GOT3 (cell line): Measurements from ENCODE around the gene NPL.
A peak's percentile ranks its signal among the peaks of the same experiment; 100 is the strongest.

Source experiments
- DNase-seq: peaks from one replicate; lab custom pipeline; 2025; ENCODE audit warnings: mixed read lengths; lab: John Stamatoyannopoulos, UW

Gene NPL, protein sequence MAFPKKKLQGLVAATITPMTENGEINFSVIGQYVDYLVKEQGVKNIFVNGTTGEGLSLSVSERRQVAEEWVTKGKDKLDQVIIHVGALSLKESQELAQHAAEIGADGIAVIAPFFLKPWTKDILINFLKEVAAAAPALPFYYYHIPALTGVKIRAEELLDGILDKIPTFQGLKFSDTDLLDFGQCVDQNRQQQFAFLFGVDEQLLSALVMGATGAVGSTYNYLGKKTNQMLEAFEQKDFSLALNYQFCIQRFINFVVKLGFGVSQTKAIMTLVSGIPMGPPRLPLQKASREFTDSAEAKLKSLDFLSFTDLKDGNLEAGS

DNA sequence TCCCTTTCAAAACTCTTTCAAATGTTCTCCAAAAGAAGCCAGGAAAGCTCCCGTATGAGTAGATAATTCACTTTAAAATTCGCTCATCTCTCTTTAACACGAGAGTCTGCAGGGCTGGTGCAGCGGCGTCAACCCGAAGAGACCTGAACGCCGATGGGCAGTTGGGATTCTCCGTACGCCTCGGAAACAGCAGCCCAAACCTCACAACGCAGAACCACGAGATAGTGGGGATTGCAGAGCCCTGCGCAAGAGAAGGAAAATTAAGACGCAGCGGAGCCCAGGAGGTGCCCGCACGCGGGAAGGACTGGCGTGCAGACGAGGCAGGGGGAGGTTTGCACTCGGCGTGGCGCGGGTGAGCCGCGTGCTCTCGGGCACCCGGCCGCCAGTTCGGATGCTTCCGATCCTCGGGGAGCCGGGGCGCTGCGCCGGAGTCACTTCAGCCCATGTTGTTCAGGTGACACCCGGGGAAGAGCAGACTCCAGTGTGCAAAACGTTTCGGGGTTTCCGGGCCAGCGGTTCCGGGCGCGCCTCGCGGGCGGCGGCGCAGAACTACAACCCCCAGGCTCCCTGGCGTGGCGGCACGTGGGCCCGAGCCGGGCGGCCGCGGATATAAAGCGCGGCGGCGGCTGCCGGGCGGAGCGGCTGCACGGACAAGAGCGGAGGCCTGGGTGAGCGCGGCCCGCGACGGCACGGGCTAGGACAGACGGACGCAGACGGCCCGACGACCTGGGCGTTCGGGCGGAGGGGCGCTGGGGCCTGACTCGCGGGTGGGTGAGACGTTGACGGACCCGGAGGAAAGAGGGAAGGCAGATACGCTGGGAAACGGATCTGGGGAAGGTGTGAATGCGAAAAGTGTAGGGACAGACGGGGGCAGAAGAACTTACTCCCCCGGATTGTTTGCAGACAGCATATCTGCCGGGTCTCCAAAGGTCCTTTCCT lies at the start of gene NPL:
TSS of gene NPL (plus strand) at position 636 of the 939 bp plus-strand sequence. CDS start 4,599 bp downstream, outside the sequence.
- DNase-seq: peak; percentile 96

DNA sequence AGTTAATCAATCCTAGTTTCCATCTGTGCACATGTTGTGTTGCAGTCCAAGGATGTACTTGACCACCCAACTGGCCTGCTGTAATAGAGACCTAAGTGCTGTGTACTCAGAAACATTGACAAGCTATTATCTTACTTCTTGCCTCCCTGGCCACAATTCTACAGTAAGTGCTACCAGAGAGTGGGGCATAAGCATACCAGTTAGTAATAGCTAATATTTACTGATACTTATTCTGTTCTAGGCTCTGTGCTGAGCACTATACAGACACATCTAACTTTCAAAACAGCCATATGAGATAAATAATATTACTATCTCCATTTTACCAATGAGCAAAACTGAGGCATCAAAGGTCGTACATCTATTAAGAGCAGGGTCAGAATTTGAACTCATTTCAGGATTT lies 49.5 kb upstream of the NPL start:
- no peak for DNase-seq

DNA sequence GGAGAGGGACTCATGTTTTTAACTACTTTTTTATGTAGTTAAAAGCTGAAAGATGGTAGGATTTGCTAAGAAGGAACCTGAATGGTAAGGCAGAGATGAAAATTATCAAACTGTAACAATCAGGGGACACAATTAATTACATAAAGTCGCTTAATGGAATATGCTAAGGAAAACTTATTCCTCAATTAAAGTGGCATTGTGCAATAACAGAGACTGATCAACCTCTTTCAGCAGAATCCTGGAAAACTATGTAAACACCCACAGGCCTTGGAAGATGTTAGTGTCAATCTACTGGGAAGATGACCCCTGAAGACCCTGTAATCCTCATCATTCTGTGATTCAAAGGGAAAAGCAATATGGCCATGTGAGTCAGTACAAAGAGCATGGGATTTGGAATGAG lies 46.8 kb upstream of the NPL start:
- DNase-seq: no peak

DNA sequence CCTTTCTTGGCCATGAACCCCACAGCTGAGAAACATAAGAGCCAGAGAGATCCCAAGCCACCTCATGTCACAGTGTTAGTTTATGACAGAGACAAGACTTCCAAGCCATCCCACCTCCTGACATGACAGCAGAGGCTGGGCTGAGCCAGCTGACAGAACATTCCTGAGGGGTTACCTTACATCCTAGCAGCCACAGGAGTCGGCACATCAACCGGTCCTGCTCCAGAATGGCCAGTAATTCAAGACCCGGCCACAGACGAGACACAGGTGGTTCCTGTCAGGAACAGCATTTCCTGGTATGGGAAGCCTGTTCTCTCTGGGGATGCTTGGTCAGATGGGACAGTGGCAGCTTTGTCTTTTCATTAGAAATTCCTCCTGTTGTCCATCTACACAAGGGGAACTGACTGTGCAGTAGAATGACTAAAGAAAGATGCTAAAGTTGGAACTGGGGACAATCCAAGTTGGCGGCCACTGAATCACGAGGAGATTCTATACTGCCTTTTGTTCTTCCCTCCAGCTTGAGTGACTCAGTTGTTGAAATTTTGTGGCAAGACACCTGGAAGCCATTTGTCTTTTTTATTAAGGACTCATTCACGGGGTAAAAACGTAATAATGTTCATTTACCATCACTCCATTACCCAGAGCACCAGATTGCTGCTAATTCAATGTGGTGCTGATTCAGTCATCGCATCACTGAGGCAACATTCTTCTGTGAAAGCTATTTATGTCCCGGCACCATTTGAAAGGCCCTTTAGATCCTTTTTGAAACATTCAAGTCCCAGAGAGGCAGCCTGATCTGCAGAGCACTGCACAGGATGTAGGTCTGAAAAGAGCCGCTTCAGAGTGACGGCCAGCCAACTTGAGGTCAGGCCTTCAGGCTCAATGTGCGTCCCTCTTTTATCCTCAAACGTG lies 37.2 kb upstream of the NPL start:
- no peak for DNase-seq

DNA sequence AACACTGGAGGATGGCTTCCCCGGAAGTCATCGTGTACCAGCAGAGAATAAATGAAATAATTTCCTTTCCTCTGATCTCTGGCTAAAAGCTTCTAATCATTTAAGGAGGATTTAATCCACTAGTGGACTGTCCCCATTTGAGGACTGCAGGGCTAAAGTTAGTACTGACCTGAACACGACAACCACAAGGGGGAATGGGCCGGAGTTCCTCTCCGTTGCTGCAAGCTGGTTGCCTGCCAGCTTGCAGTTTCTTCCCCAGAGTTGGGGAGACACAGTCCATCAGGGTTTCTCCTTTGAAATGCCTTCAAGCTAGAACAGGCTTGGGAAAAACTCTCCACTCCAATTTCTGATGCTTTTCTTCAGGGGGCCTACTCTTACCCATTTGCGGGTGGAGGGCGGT lies 35.5 kb upstream of the NPL start:
- DNase-seq: no peak

DNA sequence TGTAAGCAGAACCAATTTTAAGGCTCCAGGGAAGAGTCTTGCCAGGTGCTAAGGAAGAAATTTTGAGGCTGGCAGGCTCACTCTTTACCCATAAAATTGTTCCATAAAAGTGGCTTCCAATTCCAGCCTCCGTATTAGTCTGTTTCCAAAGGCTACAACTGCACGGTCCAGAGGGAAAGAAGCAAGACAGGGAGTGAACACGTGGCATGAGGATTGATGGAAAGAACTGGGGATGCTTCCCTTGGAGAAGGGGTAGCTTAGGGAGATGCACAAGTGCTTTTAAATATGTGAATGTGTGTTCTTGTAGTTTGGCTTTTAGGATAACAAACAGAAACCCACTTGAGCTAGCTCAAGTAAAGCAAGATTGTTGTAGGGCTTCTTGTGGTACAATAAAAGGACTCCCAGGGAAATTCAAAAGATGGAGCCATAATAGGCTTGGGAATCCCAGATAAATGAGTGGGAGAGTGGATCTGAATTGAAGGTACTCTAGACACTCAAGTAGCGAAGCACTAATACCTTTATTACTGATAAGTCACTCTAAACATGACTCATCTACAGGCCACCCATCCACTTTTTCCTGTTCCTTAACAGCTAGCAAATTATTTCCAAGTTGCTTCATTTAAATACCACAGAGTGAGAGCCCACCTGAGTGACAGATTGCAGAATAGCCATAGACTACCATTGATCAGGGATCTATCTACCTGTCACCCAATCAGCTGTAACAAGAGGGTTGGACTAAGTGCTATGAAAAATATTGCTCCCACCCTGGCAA lies 34.8 kb upstream of the NPL start:
- DNase-seq: no peak

DNA sequence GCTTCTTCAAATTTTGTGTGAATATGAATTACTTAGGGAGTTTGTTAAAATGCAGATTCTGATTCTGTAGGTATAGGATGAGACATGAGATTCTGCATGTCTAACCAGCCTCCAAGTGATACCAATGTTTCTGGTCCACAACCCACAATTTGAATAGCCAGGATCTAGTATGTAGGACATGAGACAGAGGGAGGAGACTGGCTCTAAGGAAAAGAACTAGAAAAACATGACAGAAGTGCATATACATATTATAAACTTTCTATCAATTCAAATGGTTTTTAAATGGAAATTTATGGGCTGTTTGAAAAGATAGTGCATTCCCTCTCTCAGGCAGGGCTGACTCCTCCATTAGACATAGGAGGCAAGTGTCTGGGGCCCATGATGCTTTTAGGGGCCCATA lies 33.9 kb upstream of the NPL start:
- DNase-seq: no peak

DNA sequence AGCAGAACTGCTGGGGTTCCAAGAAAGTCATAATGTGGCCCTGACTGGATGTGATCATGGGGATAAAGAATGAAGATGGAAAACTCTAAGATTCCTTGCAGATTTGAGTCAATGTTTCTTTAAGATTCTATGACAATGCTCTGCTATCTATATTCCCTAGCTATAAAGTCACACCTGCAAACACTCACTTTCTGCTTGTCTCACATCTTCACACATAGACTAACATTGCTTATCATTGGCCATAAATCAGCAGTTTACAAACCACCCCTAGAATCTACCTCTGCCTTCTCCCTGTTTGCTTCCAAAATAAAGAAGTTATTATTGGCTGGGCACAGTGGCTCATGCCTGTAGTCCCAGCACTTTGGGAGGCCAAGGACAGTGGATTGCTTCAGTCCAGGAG lies 33.1 kb upstream of the NPL start:
- no peak for DNase-seq

DNA sequence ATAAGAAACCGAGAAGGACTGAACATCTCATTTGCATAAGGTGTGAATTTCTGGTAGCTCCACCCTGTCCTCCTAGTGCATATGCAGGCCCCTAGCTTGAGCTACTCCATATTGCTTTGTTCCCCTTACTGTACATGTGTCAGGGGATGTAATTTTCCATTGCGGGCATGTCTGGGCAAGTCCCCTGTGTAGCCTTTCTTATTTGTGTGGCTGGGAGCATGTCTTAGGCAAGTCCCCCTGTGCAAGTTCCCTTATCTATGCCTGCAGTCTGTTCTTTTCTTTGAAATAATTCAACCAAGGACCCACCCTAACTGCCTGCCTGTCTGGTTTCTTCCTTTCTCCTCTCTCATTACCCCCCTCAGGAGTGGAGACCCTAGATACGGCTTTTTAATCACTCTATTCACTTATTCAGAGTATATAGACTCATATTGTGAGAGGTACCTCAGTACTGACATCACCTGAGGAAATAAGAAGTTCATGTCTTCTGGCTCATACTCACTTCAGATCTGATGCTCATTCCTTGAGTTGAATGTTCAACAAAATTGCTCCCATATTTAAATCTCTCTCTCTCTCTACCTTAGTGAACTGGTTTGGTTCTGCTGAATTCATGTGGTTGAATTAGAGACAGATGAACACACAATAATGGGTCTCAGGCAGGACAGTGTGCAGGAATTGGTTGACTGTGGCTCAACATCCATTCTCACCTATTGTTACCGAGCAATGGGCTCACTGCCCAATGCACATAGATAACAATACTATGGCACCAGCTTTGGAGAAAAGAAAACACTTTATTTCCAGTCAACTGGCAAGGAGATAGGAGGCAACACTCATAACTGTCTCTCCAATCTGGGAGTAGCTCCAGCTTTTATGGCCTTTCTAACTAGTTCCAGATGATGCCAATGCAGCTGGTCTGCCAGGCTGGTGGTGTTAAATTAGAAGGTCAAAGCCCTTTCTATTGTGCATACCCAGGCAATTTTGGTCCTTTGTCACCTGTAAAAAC lies 27.9 kb upstream of the NPL start:
- DNase-seq: no peak

DNA sequence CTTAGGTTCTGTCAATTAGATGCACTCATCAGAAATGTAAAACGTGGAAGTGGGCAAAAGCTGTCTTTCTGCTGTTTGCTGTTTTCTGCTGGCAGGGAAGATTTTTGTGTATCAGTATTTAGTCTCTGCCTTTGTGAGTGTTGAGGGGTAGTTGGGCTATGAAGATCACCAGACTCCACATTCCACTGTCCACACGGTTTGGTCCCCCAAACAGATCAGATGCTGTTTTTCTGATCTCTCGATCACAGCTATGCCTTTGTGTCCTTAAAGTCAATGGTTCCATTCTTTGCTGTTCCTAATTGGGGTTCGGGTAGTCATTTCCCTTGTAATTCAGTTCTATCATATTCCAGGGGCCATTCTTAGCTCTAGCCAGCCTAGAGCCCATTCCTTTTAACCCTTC lies 27.0 kb upstream of the NPL start:
- no peak for DNase-seq

DNA sequence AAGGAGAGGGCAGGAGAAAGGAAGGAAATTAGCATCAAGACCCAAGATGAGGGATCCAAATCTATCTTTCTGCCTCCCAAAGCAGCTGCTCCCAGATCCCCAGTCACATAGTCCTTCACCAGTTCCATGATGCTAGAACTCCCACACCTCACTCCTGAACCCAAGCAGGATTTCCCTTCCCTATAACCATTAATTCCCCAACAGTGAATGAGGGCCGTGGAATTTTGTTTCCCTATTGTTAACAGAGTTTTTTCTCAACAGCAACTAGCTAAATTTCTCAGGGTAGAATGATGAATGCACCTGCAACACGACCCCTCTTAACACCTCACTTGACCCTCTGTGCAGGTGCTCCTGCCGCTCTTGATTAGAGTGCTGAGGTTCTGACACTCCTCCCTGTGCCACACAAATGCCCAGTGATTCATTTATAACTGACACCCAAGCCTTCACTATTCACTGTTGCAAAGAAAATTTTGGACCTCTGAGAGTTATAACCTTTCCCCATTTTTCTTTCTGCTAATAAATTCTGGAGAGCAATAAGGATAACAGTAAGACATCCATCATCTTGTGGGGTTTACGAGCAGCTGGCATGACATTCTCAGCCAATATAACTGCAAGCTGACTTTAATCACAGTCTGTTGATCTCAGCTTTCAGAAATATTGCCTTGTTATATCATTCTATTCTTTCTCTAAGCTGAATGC lies 25.4 kb upstream of the NPL start:
- DNase-seq: no peak

DNA sequence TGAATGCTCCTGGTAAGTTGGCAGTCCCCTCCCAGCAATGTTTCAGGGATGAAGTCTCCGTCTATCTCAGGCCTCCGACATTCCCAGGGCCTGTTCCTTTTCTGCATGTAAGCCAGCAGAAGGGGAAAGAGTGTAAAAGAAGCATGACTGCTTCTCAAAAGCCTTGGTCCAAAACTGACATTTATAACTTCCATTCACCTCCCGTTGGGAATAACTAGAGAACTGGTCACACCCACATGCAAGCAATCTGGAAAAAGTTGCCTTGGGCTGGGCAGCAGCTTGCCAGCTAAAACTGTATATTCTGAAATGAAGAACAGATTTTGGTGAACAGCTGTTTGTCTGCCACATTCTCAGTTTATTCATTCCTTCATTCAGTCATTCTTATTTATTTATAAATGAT lies 24.2 kb upstream of the NPL start:
- no peak for DNase-seq

DNA sequence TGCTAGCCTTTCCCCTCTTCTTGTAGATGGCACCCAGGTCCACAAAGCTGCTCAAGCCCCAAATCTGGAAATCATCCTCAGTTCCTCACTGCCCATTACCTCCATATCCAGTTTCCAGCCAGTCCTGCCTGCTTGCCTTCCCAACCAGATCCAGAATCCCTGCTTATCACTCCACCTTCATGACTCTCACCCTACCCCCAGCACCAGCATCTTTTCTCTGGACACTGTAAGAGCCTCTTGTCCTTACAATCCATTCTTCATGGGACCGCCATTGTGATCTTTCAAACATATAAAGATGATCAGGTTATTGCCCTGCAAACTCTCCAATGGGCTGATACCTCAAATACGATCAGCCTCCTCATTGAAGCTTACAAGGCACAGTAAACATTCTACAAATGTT lies 23.5 kb upstream of the NPL start:
- no peak for DNase-seq

DNA sequence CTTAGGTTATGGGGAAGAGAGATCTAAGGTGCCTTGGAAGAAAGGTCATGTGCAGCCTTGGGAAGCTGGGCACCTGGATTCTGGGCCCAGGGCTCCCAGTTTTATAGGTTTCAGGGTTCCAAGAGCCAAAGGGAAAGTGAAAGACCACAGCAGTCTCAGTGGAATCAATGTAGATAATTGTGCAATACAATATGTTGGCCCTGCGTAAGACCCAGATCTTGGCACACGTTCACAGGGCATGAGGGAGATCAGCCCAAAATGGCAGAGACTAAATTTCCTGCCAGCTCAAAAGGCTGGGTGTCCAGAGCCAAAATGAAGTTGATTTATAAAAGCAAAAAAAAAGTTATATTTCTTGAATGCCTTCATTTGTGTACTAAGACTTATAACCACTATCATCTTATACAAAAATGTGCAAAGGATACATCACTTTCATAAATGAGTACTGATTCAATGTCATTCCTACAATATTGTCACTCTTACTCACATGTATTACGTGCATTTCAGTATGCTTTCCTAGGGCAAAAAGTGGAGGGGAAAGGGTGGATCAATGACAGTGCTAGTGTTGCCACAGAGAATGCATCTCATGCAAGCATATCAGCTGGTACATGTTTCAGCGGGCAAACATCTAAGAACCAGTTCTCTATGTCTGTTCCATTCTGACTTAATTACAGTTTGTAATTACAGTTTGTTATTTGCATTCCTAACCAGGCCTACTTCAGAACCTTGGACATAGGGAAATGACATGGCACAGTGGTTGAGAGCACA lies 22.5 kb upstream of the NPL start:
- no peak for DNase-seq

DNA sequence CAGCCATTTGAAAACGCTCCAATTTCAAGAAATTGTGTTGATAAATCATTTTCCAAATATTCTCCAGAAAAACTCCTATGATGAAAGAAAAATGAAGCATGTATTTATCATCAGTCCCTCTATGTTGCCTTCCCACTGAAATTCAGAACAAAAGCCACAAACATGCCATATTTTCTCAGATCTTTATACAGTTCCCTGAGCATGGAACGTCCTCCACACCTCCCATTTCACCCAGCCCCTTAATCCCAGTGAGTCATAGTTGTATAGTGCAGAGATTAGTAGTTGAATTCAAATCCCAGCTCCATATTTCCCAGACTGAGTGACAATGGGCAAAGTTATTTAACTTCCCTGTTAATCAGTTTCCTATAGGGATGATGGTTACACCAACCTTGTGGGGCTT lies 20.6 kb upstream of the NPL start:
- DNase-seq: no peak

DNA sequence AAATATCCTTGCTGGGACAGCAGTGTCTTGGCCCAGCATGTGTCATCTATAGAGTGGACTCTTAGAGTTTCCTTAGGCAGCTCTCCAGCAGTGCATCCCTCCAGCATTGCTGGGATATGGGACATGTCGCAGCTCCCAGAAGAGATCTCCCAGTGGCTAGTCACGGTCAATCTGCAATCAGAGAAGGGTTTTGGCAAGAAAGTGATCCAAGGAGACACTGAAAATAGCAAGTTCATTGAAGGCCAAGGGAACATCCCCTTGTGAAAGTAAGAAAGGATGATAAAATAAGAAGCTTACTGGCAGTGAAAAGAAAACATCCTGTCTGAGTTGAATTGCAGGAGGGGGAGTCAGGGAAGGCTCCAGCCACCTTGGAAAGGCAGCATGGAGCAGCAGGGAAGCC lies 19.3 kb upstream of the NPL start:
- no peak for DNase-seq

DNA sequence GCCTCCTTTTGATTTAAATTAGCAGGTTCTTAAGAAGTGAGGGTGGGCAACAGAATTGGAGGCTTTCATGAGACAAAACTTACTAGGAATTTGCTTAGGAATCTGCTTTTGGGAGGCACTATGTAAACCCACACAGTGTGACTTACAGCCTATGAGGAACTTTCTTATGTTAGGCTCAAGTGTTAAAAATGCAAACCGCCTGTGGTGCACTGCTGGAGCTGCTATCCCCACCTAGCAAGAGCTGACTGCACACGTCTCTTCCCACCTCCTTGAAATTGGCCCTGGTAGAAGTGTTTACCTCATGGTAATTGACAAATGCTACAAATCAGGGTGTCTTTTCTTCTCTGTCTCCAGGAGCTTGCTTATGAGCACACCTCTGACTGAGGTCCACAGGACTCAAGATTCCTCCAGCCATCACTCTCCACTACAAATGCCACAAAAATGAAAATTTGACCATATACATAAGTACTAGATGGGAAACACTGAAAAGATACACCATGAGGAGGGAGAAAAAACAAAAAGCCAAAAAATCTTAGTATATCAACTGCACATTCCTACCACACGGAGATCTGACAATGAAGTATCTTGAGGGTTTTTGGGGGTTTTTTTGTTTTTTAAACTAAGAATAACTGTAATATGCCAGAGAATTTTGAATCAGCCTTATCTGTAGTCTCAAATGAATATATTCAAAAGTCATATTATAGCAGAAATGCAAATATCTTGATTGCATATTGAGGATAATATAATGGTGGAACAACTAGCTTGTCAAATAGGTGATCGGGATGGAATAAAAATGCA lies 18.2 kb upstream of the NPL start:
- DNase-seq: no peak

DNA sequence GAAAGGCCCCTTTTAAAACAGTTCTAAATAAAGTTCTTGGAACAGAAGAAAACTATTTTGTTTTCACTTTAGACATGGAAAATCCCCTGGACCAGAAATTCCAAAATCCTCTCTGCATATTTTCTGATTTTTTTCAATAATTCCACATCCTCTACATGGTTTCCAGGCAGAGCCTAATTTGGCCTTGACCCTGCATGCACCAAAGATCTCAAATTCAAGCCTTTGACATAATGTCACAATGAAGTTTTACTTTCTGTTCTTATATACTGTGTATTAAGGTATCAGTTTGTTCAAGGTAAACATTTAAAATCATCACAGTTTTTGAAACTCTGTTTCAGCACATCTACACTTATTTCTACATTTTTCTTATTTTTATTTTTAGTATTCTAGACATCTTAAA lies 12.2 kb upstream of the NPL start:
- no peak for DNase-seq
